Progenitor cell of endocrine pancreas (in vitro differentiated cells): ENCODE measurements around the gene NOPCHAP1. TPM values are rescaled to one million over a fixed set of nuclear protein-coding genes. Genes with fewer than 3 reads are reported as not detected.

Experiments used
- DNase-seq: peaks from one replicate; pipeline ENCODE4 v3.0.0; 2021; ENCODE audit warnings: low spot score; ENCODE audit not compliant: unreplicated experiment
- H3K27ac Mint-ChIP-seq: 2 replicates; pipeline ENCODE4 v1.8.0; 2021; ENCODE audit warnings: mild to moderate bottlenecking, moderate library complexity, mixed read lengths
- H3K27me3 Mint-ChIP-seq: 2 replicates; pipeline ENCODE4 v1.8.0; 2021; ENCODE audit warnings: mixed read lengths
- H3K36me3 Mint-ChIP-seq: 2 replicates; pipeline ENCODE4 v1.8.0; 2022; ENCODE audit warnings: mixed read lengths; ENCODE audit not compliant: insufficient read depth
- H3K4me1 Mint-ChIP-seq: 2 replicates; pipeline ENCODE4 v1.8.0; 2021; ENCODE audit warnings: low read depth, mixed read lengths
- H3K4me3 Mint-ChIP-seq: 2 replicates; pipeline ENCODE4 v1.8.0; 2021; ENCODE audit warnings: low read depth, mild to moderate bottlenecking, moderate library complexity, mixed read lengths
- H3K9me3 Mint-ChIP-seq: 2 replicates; pipeline ENCODE4 v1.8.0; 2021; ENCODE audit warnings: low read depth, mixed read lengths
- CTCF ChIP-seq: fragments of 200-600 bp; sonication (generic); IDR thresholded peaks from one replicate; pipeline ENCODE4 v1.5.0; 2021; ENCODE audit warnings: antibody characterized with exemption, mild to moderate bottlenecking; ENCODE audit not compliant: unreplicated experiment
- total RNA-seq: library from RNA; stranded (reverse); gene quantifications from 2 replicates; pipeline ENCODE4 v1.2.1, GENCODE V29; 2021

The NOPCHAP1 gene
- total RNA-seq, 1 donor from 2014 or later = 24.3 TPM

DNA sequence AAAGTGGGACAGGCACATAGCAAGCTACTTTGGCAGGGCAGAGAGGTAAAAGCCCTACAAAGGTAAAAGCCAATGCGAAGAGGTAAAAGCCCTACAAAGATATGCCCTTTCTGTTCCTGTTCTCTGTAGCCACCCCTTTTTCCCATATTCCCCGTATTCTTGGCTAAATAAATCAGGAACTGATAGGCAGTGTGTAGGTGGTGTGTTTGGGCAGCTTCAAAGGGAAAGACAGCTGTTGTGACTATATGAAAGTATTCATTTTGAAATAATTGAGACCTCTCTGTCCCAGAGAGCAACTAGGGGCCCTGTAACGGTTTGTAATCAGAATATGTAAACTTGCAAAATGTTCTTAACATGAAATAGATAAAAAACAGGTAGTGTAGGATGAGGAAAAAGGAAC, 16.8 kb upstream of the NOPCHAP1 start:
- no peak for TF ChIP-seq CTCF
- H3K27ac Mint-ChIP-seq = no peak overlapping the region

GRCh38 chr12:104971306-104971705, 14.8 kb upstream of the NOPCHAP1 start:
- TF ChIP-seq CTCF = no peak
- H3K27ac Mint-ChIP-seq = no peak overlapping the region
- no peak overlapping the region for H3K4me3 Mint-ChIP-seq
- no peaks in the 10 kb centered on the region for H3K9me3 Mint-ChIP-seq
- peaks cover 6% of the 10 kb centered on the region for H3K27me3 Mint-ChIP-seq
- no peaks in the 10 kb centered on the region for H3K36me3 Mint-ChIP-seq
- no peak for DNase-seq
- H3K4me1 Mint-ChIP-seq = no peaks in the 10 kb centered on the region

More for the DNA sequence above, 16.8 kb upstream of the NOPCHAP1 start:
- Mint-ChIP-seq H3K4me3 (no peak overlapping the region), H3K4me1 (no peaks in the 10 kb centered on the region), H3K27me3 (peaks cover 6% of the 10 kb centered on the region), H3K9me3 (peaks cover 2% of the 10 kb centered on the region), H3K36me3 (no peaks in the 10 kb centered on the region)
- DNase-seq = no peak

GRCh38 chr12:104973250-104973649, 12.9 kb upstream of the NOPCHAP1 start:
- no peak for DNase-seq
- Mint-ChIP-seq H3K36me3 (no peaks in the 10 kb centered on the region), H3K4me3 (no peak overlapping the region), H3K27ac (no peak overlapping the region), H3K4me1 (no peaks in the 10 kb centered on the region), H3K9me3 (no peaks in the 10 kb centered on the region), H3K27me3 (peaks cover 6% of the 10 kb centered on the region)
- no peak for TF ChIP-seq CTCF

DNA sequence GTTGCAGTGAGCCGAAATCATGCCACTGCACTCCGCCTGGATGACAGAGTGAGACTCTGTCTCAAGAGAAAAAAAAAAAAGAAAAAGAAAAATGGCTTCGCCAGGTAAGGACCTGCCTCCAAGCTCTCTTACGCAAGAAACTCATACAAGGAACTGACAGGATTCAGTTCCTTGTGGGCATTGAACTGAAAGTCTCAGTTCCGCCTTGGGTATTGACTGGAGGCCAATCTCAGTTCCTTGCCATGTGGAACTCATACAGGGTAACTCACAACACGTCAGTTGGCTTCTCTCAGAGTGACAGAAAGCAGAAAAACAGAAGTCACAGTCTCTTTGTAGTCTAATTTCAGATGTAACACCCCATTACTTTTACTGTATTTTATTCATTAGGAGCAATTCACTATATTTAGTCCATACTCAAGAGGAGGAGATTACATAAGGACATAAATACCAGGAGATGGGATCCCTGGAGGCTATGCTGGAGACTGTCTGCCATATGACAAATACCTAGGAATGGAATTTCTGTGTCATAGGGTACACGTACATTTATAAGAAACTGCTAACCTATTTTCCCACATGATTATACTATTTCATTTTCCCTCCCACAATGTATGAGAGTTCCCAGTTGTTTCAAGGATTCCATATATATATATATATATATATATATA, 11.4 kb upstream of the NOPCHAP1 start:
- no peak for TF ChIP-seq CTCF
- Mint-ChIP-seq H3K4me1 (no peaks in the 10 kb centered on the region), H3K27ac (no peak overlapping the region), H3K27me3 (no peaks in the 10 kb centered on the region), H3K4me3 (no peak overlapping the region), H3K9me3 (peaks cover 3% of the 10 kb centered on the region), H3K36me3 (no peaks in the 10 kb centered on the region)
- DNase-seq = no peak

- no peak overlapping the region for H3K4me3 Mint-ChIP-seq
- H3K4me1 Mint-ChIP-seq = no peaks in the 10 kb centered on the region
- no peak for TF ChIP-seq CTCF
- peaks cover 3% of the 10 kb centered on the region for H3K9me3 Mint-ChIP-seq
- no peaks in the 10 kb centered on the region for H3K36me3 Mint-ChIP-seq
- no peak overlapping the region for H3K27ac Mint-ChIP-seq
- H3K27me3 Mint-ChIP-seq = no peaks in the 10 kb centered on the region
- DNase-seq = no peak
These were observed 10.4 kb upstream of the NOPCHAP1 start for GRCh38 chr12:104975587-104976343.
